Heart left ventricle (tissue), 16 donors: ENCODE data around the gene PLK3. TPM values are rescaled to one million over a fixed set of nuclear protein-coding genes. Genes with fewer than 3 reads are reported as not detected.
"Not testable (repeated sequence)": the region's sequence is repeated elsewhere in the genome, so short reads cannot be mapped to it uniquely, and the experiment has no call there.

Experiments used
- ATAC-seq, 4 donors: fragments of 200-7000 bp; cut with Tn5 transposase; one replicate each; pipeline ENCODE4 v1.9.1; 2020 to 2022; ENCODE audit warnings: moderate library complexity in 4 of 4, mild to moderate bottlenecking in 3 of 4, moderate number of reproducible peaks in 1 of 4
- DNase-seq, 5 donors: peaks; one replicate each; pipeline ENCODE4 v3.0.0-alpha.2; 2020
- H3K27ac ChIP-seq, 12 donors: fragments of 200-600 bp; sonication (generic) in 4 of 12; one replicate each; pipeline versions ENCODE4 v1.5.0 to v1.8.0; 2016 to 2022; ENCODE audit warnings: mild to moderate bottlenecking in 2 of 12
- H3K27me3 ChIP-seq, 9 donors: fragments of 200-600 bp; sonication (generic) in 2 of 9; one replicate each; pipeline versions ENCODE4 v1.5.1 to v1.8.0; 2016 to 2022; ENCODE audit warnings: mild to moderate bottlenecking in 3 of 9
- H3K36me3 ChIP-seq, 9 donors: fragments of 200-600 bp; sonication (generic) in 2 of 9; one replicate each; pipeline versions ENCODE4 v1.5.0 to v1.8.0; 2018 to 2022; ENCODE audit warnings: mild to moderate bottlenecking in 2 of 9
- H3K4me1 ChIP-seq, 12 donors: fragments of 200-600 bp; sonication (generic) in 4 of 12; one replicate each; pipeline versions ENCODE4 v1.5.0 to v1.8.0; 2016 to 2022; ENCODE audit warnings: mild to moderate bottlenecking in 3 of 12
- H3K4me3 ChIP-seq, 12 donors: fragments of 200-600 bp; sonication (generic) in 4 of 12; one replicate each; pipeline versions ENCODE4 v1.5.0 to v1.8.0; 2017 to 2022; ENCODE audit warnings: mild to moderate bottlenecking in 9 of 12, moderate library complexity in 4 of 12
- H3K9me3 ChIP-seq, 12 donors: fragments of 200-600 bp; sonication (generic) in 4 of 12; one replicate each; pipeline versions ENCODE4 v1.5.0 to v1.8.0; 2016 to 2022; ENCODE audit warnings: mild to moderate bottlenecking in 1 of 12
- POLR2A ChIP-seq, 2 donors: fragments of 450-650 bp; IDR thresholded peaks; one replicate each; pipeline ENCODE4 v1.6.1; 2017; ENCODE audit warnings: antibody characterized with exemption in 2 of 2, mild to moderate bottlenecking in 2 of 2, moderate library complexity in 2 of 2
- WGBS, 4 donors: extraction: QIAGEN DNeasy Blood & Tissue Kit in 2 of 4; methylation state at CpG; one replicate each; pipeline versions ENCODE4 v1.1.5 to v1.1.7; 2013 to 2018; 5-methylcytosine and 5-hydroxymethylcytosine counted together
- intact Hi-C, 10 donors: fragments of 100-400 bp; cut with DNase I; formaldehyde crosslinking; loops; one replicate each; pipeline versions ENCODE4 v1.11.1 to v1.14.2; 2022
- polyA plus RNA-seq, 2 donors: library from polyadenylated mRNA; stranded (reverse); fragments of 200-250 nt; gene quantifications; one replicate each; pipeline ENCODE4 v1.2.3, GENCODE V29; 2013
- total RNA-seq, 9 donors: library from RNA; depleted of rRNA in 2 of 9; stranded (reverse); fragments of >200 nt in 2 of 9; fragmentation: NEBNext Ultra II Directional in 3 of 9; extraction: Animal tissue kit (Norgen Biotek cat#: 25700) in 3 of 9; gene quantifications; one replicate each; pipeline versions ENCODE4 v1.1.0 to v1.2.4, GENCODE V29; 2016 to 2023
- TF ChIP-seq, protein P1 (sequence below), 12 donors: fragments of 200-600 bp; sonication (generic) in 4 of 12; IDR thresholded peaks; one replicate each; pipeline versions ENCODE4 v1.5.0 to v1.8.0; 2018 to 2022; ENCODE audit warnings: antibody characterized with exemption in 12 of 12, mild to moderate bottlenecking in 5 of 12
- donor health status: ischemic (EF 13 %, LVEDD 7.1; RV severe dilation, severe dysfunction).
- donor health status: healthy with polysubstance abuse.
- donor health status: DM: no; HTN: yes; CAD: no.
- donor health status: DM: no; HTN: no; CAD: no.
- donor health status: ischemic (EF 25% LVEDD 6.9; RV normal size, moderate dysfunction).
- donor health status: ischemic (EF 25% LVEDD 5.7; RV mildly dilated, moderate dysfunction).
- donor health status: healthy.
- donor health status: DM: yes; HTN: yes; CAD: no.
- donor health status: ischemic (EF 35%, LVEDD 5.7; RV mildly dilated, moderate dysfunction).
- donor health status: nonischemic (EF 11% LVEDD 7.7; RV severe dilation, severe dysfunction).
- donor health status: DM: yes; HTN: yes; CAD: no.
- donor health status: PGD.
- donor health status: ischemic (EF 29% LVEDD 5.4; RV normal size, mild dysfunction).
- donor health status: nonischemic (EF 23%, LVEDD 6.1; RV moderate dilation, normal function).

The PLK3 gene
- total and polyA plus RNA-seq, 11 donors = 4.5 to 17.9 (median 6.6) TPM

DNA sequence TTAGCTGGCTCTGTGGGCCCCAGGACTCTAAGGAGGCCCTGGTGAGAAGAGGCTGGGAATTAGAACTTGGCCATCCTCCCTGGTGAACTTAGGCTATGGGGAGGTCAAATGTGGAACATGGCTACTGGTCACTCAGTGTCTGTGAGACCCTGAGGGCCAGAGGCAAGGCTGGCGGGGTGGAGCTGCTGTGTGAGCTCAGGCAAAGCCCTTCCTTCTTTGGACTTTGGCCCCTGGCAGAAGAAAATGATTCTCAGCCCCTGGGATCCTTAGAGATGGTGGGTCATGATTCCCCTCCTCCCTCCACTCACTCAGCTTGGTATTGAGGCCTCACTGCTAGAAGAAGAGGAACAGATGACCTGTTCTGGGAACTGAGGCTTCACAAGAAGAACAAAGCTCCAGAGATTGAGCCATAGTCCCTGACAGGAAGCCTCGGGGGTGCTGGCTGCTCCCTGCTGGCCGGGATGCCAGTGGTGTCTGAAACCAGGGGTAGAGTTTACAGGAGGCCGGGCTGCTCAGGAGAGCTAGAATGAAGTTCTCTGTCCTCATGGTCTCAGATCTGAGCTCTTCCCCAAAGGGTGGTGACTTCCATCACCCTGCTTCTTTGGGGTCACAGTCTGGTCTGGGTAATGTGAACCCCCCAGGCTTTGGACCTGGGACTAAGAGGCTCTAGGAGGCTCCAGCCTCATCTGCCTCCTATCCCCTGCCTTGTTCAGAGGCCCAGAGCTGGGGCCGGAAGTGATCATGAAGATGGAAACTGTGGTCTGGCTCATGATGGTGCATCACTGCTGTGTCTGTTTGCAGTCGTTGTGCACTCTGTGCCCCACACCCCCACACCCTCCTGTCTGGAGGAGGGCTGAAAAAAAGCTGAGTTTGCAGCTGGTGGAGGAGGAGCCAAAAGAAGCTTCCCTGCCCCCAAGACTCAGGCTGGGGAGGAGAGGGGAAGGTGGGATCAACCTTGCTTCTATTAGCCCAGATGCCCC, 9.1 kb downstream of the PLK3 start:
- peak; percentile 63 to 75 (median 72) for DNase-seq
- no peak for TF ChIP-seq POLR2A (IDR thresholded peaks at IDR 0.05)
- TF ChIP-seq, protein P1, sequence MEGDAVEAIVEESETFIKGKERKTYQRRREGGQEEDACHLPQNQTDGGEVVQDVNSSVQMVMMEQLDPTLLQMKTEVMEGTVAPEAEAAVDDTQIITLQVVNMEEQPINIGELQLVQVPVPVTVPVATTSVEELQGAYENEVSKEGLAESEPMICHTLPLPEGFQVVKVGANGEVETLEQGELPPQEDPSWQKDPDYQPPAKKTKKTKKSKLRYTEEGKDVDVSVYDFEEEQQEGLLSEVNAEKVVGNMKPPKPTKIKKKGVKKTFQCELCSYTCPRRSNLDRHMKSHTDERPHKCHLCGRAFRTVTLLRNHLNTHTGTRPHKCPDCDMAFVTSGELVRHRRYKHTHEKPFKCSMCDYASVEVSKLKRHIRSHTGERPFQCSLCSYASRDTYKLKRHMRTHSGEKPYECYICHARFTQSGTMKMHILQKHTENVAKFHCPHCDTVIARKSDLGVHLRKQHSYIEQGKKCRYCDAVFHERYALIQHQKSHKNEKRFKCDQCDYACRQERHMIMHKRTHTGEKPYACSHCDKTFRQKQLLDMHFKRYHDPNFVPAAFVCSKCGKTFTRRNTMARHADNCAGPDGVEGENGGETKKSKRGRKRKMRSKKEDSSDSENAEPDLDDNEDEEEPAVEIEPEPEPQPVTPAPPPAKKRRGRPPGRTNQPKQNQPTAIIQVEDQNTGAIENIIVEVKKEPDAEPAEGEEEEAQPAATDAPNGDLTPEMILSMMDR (IDR thresholded peaks at IDR 0.05) = peak in 2 of 12 donors; percentile 23 to 25
- Histone ChIP-seq H3K9me3 (no peaks in the 10 kb centered on the region), H3K4me1 (peaks cover 11 to 94% (median 78%) of the 10 kb centered on the region in 12 donors), H3K27ac (peak overlapping the region; percentile 91 to 100 (median 99)), H3K36me3 (peaks cover 0 to 27% (median 23%) of the 10 kb centered on the region in 9 donors), H3K27me3 (no peaks in the 10 kb centered on the region), H3K4me3 (peak overlapping the region in 10 of 12 donors; percentile 27 to 59 (median 44))
- intact Hi-C loops = loop anchor here in 1 of 10 donors (10.0 kb wide), 1 partner anchor 496 kb away; no protein-coding TSS in a partner anchor
- peak in 1 of 4 donors; percentile 2 for ATAC-seq
- WGBS, 4 donors = 41 to 58% (median 48%) methylated on average over 5 to 6 of the region's 6 CpGs

DNA sequence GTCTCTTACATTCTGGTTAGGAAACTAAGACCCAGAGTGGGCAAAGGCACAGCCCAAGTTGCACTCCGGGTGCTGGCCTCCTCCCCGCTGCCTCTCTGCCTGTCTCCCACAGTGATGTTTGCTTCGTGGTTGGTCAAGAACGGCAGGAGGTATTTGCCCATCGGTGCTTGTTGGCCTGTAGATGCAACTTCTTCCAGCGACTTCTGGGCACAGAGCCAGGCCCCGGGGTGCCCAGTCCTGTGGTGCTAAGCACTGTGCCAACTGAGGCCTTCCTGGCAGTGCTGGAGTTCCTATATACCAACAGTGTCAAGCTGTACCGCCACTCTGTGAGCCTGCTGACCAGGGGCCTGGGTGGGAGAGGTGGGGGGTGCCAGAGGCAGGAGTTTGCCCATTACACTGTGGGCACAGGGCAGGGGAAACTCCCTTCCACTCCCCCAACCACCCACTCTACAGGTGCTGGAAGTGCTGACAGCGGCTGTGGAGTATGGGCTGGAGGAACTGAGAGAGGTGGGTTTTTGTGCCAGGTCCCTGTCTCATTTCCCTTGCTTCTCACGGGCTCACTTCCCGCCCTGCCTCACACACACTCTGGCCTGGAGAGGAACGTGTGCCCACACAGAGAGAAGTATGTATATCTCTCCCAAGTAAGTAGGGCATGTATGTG, 10.1 kb downstream of the PLK3 start:
- Histone ChIP-seq H3K9me3 (no peaks in the 10 kb centered on the region), H3K4me3 (peak overlapping the region in 9 of 12 donors; percentile 39 to 59 (median 46)), H3K27me3 (no peaks in the 10 kb centered on the region), H3K27ac (peak overlapping the region; percentile 91 to 100 (median 99)), H3K4me1 (peaks cover 11 to 94% (median 76%) of the 10 kb centered on the region in 12 donors), H3K36me3 (peaks cover 0 to 24% (median 19%) of the 10 kb centered on the region in 9 donors)
- ATAC-seq (no peak), DNase-seq (peak in 3 of 5 donors; percentile 67 to 80 (median 74))
- intact Hi-C loops = loop anchor here in 1 of 10 donors (10.0 kb wide), 1 partner anchor 75 kb away; the partner anchor contains the start of genes KIF2C and RNU5D-1
- TF ChIP-seq, protein P1 (IDR thresholded peaks at IDR 0.05) = no peak
- TF ChIP-seq POLR2A (IDR thresholded peaks at IDR 0.05) = no peak
- 58 to 74% (median 61%) methylated on average over 4 to 12 of the region's 12 CpGs for WGBS, 4 donors

DNA sequence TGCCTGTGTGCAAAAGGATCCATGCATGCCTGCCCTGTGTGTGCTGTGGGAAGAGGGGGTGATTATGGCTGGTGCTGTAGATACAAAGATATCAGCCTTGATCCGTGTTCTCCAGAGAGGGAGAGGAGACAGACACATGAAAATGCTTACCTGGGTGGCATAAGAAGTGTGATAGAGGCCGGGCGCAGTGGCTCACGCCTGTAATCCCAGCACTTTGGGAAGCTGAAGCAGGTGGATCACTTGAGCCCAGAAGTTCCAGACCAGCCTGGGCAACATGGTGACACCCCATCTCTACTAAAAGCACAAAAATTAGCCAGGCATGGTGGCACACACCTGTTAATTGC, 10.6 kb downstream of the PLK3 start:
- H3K27ac ChIP-seq = peak overlapping the region in 11 of 12 donors; percentile 35 to 100 (median 99)
- 87 to 93% (median 89%) methylated on average over 4 of the region's 4 CpGs for WGBS, 4 donors
- not testable (repeated sequence) for H3K9me3 ChIP-seq, H3K27me3 ChIP-seq, ATAC-seq
- peaks cover 0 to 23% (median 14%) of the 10 kb centered on the region in 9 donors for H3K36me3 ChIP-seq
- H3K4me3 ChIP-seq = peak overlapping the region in 3 of 12 donors; percentile 41 to 59 (median 42)
- H3K4me1 ChIP-seq = peaks cover 11 to 89% (median 72%) of the 10 kb centered on the region in 12 donors
- DNase-seq = peak in 1 of 5 donors; percentile 36
- intact Hi-C loops = loop anchor here in 1 of 10 donors (10.0 kb wide), 1 partner anchor 76 kb away; the partner anchor contains the start of genes KIF2C and RNU5D-1

DNA sequence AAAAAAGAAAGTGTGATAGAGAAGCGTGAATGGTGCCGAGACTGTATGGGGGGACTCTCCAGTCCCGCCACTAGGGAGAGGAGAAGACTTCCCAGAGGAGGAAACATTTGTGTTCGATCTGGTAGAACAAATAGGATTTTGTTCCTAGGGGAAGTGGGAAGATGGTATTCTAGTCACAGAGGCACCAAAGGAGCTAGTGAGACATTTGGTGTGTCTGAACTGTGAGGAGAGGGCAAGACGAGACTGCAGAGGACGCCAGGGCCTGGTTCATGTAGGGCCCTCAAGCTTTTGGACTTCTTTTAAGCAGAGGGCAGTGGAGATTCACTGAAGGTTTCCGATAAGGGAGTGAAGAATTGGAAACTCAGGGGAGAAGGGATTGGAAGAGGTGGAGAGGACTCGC, 11.1 kb downstream of the PLK3 start:
- peak in 2 of 5 donors; percentile 10 to 13 for DNase-seq
- 66 to 77% (median 72%) methylated on average over 8 of the region's 8 CpGs for WGBS, 4 donors

More for the DNA sequence above, 11.1 kb downstream of the PLK3 start:
- peak overlapping the region in 9 of 12 donors; percentile 3 to 100 (median 99) for H3K27ac ChIP-seq
- ATAC-seq = no peak
- peaks cover 8 to 84% (median 67%) of the 10 kb centered on the region in 12 donors for H3K4me1 ChIP-seq
- peak overlapping the region in 1 of 12 donors; percentile 6 for H3K4me3 ChIP-seq
- TF ChIP-seq, protein P1 (IDR thresholded peaks at IDR 0.05) = no peak
- no peak for TF ChIP-seq POLR2A (IDR thresholded peaks at IDR 0.05)
- no peaks in the 10 kb centered on the region for H3K9me3 ChIP-seq
- peaks cover 0 to 22% (median 9%) of the 10 kb centered on the region in 9 donors for H3K36me3 ChIP-seq
- intact Hi-C loops = loop anchor here in 1 of 10 donors (10.0 kb wide), 1 partner anchor 76 kb away; the partner anchor contains the start of genes KIF2C and RNU5D-1
- H3K27me3 ChIP-seq = no peaks in the 10 kb centered on the region
